Prostate gland (tissue), 2 donors: Measurements from ENCODE around the gene RETREG1.

Experiments
- CTCF ChIP-seq, 4 experiments: fragments of 200-600 bp in 2 of 4; fragments of 450-650 bp in 2 of 4; sonication (generic) in 2 of 4; IDR thresholded peaks; 1 replicate in 3 of 4; 2 replicates in 1 of 4; pipeline ENCODE4 v1.5.1; 2016 to 2019; ENCODE audit warnings: antibody characterized with exemption in 4 of 4, mild to moderate bottlenecking in 2 of 4, moderate library complexity in 2 of 4
- POLR2A ChIP-seq: fragments of 450-650 bp; IDR thresholded peaks from one replicate; pipeline ENCODE4 v1.6.1; 2016; ENCODE audit warnings: antibody characterized with exemption, mild to moderate bottlenecking

- TF ChIP-seq CTCF (IDR thresholded peaks at IDR 0.05) (no peak), POLR2A (no peak)
Measured at GRCh38 chr5:16615741-16616535, 859 bp downstream of the RETREG1 start.
